ENCODE results near the gene GPAT3. TPM values are rescaled to one million over a fixed set of nuclear protein-coding genes. Genes with fewer than 3 reads are reported as not detected.
A peak's percentile ranks its signal among the peaks of the same experiment; 100 is the strongest.

Gene GPAT3
- total RNA-seq, 2 donors from 2014 or later: 0.33 to 2.0 TPM

DNA sequence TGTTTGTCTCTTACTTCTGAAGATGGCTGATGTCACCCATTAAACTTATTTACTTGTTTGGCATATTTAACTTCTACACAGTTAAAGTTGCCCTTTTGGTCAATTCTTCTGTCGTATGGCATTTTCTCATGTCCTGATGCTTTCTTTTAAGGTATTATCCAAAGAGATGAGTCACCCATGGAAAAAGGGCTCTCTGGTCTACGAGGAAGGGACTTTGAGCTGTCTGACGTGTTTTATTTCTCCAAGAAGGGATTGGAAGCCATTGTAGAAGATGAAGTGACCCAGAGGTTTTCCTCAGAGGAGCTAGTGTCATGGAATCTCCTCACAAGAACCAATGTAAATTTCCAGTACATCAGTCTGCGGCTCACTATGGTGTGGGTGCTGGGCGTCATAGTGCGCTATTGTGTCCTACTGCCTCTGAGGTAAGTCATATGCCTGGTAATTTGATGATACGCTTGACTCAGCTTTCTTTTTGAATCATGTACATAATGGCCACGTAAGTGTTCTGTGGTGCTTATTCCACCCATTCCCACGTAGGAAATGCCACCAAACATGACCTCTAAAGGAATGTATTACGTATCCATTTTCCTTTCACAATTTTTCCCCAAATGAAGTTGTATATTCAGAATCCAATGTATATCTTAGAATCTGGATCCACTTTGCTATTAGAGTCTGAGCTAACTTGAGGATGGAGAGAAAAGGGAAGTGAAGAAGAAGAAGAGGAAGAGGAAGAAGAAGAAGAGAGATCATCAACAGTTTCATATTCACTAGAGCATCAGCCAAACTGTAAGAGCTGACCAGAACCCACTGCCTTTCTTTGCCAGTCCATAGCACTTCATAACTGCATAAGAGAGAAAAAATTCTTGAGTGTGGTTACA lies 45.7 kb downstream of the GPAT3 start:
- TF ChIP-seq, protein P1, sequence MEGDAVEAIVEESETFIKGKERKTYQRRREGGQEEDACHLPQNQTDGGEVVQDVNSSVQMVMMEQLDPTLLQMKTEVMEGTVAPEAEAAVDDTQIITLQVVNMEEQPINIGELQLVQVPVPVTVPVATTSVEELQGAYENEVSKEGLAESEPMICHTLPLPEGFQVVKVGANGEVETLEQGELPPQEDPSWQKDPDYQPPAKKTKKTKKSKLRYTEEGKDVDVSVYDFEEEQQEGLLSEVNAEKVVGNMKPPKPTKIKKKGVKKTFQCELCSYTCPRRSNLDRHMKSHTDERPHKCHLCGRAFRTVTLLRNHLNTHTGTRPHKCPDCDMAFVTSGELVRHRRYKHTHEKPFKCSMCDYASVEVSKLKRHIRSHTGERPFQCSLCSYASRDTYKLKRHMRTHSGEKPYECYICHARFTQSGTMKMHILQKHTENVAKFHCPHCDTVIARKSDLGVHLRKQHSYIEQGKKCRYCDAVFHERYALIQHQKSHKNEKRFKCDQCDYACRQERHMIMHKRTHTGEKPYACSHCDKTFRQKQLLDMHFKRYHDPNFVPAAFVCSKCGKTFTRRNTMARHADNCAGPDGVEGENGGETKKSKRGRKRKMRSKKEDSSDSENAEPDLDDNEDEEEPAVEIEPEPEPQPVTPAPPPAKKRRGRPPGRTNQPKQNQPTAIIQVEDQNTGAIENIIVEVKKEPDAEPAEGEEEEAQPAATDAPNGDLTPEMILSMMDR (conservative IDR thresholded peaks at IDR 0.05): no peak
- DNase-seq: no peak
- H3K27me3 Mint-ChIP-seq (ENCODE audit: insufficient read depth): no peaks in the 10 kb centered on the region
- Histone ChIP-seq H3K27me3 (ENCODE audit: control insufficient read depth, insufficient read depth, low read length, poor library complexity, severe bottlenecking) (no peaks in the 10 kb centered on the region), H3K36me3 (ENCODE audit: control insufficient read depth, insufficient read depth, low read length) (no peaks in the 10 kb centered on the region), H3K9me3 (ENCODE audit: control insufficient read depth, low read length) (no peaks in the 10 kb centered on the region), H3K27ac (ENCODE audit: low read depth, low read length) (no peak overlapping the region), H3K4me3 (ENCODE audit: low read length) (no peak overlapping the region), H3K9ac (ENCODE audit: extremely low read depth, low read length, poor library complexity, severe bottlenecking) (no peak overlapping the region), H3K4me1 (ENCODE audit: control insufficient read depth, insufficient read depth, low read length) (peaks cover 4% of the 10 kb centered on the region)
- peaks cover 2% of the 10 kb centered on the region for H3K36me3 Mint-ChIP-seq (ENCODE audit: low read depth)
- WGBS, 2 experiments (ENCODE audit: insufficient coverage in 1 of 2, insufficient read length in 1 of 2): 95 to 99% methylated on average over 9 to 10 of the region's 10 CpGs
- no peak overlapping the region for H3K4me3 Mint-ChIP-seq
- H3K27ac Mint-ChIP-seq: no peak overlapping the region
- H3K4me1 Mint-ChIP-seq: peaks cover 5% of the 10 kb centered on the region
- H3K9me3 Mint-ChIP-seq: peaks cover 3% of the 10 kb centered on the region

DNA sequence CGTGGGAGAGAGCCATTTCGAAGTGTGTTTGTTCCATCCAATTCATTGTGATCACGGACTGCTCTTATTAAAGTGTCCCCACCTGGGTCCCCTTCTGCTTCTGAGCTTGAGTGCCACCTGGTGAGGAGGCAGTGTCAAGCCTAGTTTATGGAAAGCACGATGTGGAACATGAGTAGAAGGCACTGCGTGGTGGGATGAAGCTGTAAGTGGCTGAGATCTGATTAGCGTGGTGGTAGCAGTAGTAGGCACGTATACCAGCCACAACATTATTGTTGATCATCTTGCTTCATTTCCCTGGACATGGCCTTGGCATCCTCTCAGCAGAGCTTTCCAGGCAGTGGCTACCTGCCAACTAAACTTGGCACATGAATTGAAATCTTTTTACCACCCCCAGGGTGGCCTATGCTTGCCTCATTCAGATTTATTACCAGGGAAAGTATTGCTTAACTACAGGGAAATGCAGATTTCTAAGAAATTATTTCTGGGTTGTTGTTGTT lies 46.4 kb downstream of the GPAT3 start:
- TF ChIP-seq, protein P1 (conservative IDR thresholded peaks at IDR 0.05): peak; percentile 37
- H3K27me3 Mint-ChIP-seq (ENCODE audit: insufficient read depth): no peaks in the 10 kb centered on the region
- no peak overlapping the region for H3K9ac ChIP-seq (ENCODE audit: extremely low read depth, low read length, poor library complexity, severe bottlenecking)
- no peaks in the 10 kb centered on the region for H3K9me3 ChIP-seq (ENCODE audit: control insufficient read depth, low read length)
- no peak overlapping the region for H3K4me3 ChIP-seq (ENCODE audit: low read length)
- 91 to 93% methylated on average over 3 to 7 of the region's 7 CpGs for WGBS, 2 experiments (ENCODE audit: insufficient coverage in 1 of 2, insufficient read length in 1 of 2)
- peaks cover 4% of the 10 kb centered on the region for H3K4me1 ChIP-seq (ENCODE audit: control insufficient read depth, insufficient read depth, low read length)
- H3K36me3 Mint-ChIP-seq (ENCODE audit: low read depth): peaks cover 2% of the 10 kb centered on the region
- no peak overlapping the region for H3K27ac Mint-ChIP-seq
- no peak overlapping the region for H3K4me3 Mint-ChIP-seq
- no peak overlapping the region for H3K27ac ChIP-seq (ENCODE audit: low read depth, low read length)
- no peaks in the 10 kb centered on the region for H3K36me3 ChIP-seq (ENCODE audit: control insufficient read depth, insufficient read depth, low read length)
- peaks cover 5% of the 10 kb centered on the region for H3K4me1 Mint-ChIP-seq
- peaks cover 3% of the 10 kb centered on the region for H3K9me3 Mint-ChIP-seq
- peak; percentile 50 for DNase-seq
- no peaks in the 10 kb centered on the region for H3K27me3 ChIP-seq (ENCODE audit: control insufficient read depth, insufficient read depth, low read length, poor library complexity, severe bottlenecking)

DNA sequence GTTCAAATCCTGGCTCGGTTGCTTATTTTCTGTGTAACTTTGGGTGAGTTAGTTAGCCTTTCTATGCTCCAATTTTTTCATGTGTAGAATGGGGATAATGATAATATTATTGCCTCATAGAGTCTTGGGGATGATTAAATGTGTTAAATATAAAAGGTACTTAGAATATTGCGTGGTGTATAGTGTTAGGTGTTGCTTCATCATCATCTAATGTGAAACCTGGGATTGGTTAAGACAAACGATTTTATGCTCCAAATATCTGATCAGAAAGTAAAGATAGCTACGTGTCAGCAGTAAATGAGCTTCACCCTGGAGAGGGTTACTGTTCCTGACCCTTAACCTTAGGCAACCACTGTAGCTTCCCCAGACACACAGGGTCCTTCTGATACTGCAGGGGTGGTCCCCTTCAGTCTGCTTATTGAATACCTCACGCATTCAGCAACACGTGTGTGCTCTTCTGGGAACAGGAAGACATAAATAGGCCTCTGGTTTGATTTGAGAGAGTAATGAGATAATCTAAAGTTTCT lies 50.1 kb downstream of the GPAT3 start:
- 91 to 93% methylated on average over 4 to 6 of the region's 6 CpGs for WGBS, 2 experiments (ENCODE audit: insufficient coverage in 1 of 2, insufficient read length in 1 of 2)
- no peak overlapping the region for H3K9ac ChIP-seq (ENCODE audit: extremely low read depth, low read length, poor library complexity, severe bottlenecking)

More for the DNA sequence above, 50.1 kb downstream of the GPAT3 start:
- Histone ChIP-seq H3K4me1 (ENCODE audit: control insufficient read depth, insufficient read depth, low read length) (peaks cover 10% of the 10 kb centered on the region), H3K9me3 (ENCODE audit: control insufficient read depth, low read length) (peaks cover 3% of the 10 kb centered on the region), H3K4me3 (ENCODE audit: low read length) (no peak overlapping the region), H3K27me3 (ENCODE audit: control insufficient read depth, insufficient read depth, low read length, poor library complexity, severe bottlenecking) (no peaks in the 10 kb centered on the region), H3K27ac (ENCODE audit: low read depth, low read length) (no peak overlapping the region), H3K36me3 (ENCODE audit: control insufficient read depth, insufficient read depth, low read length) (no peaks in the 10 kb centered on the region)
- H3K4me1 Mint-ChIP-seq: peaks cover 32% of the 10 kb centered on the region
- H3K4me3 Mint-ChIP-seq: no peak overlapping the region
- peaks cover 4% of the 10 kb centered on the region for H3K36me3 Mint-ChIP-seq (ENCODE audit: low read depth)
- H3K9me3 Mint-ChIP-seq: peaks cover 5% of the 10 kb centered on the region
- no peak for DNase-seq
- no peak overlapping the region for H3K27ac Mint-ChIP-seq
- no peaks in the 10 kb centered on the region for H3K27me3 Mint-ChIP-seq (ENCODE audit: insufficient read depth)
- TF ChIP-seq, protein P1 (conservative IDR thresholded peaks at IDR 0.05): no peak

Measured in endodermal cell (in vitro differentiated cells).